Neural crest cell (in vitro differentiated cells): ENCODE measurements around the gene CBX3. TPM values are rescaled to one million over a fixed set of nuclear protein-coding genes. Genes with fewer than 3 reads are reported as not detected.
A peak's percentile ranks its signal among the peaks of the same experiment; 100 is the strongest.

Experiments
- DNase-seq: peaks from one replicate; pipeline ENCODE4 v3.0.0; 2021; ENCODE audit warnings: low read depth, mixed read lengths, low spot score
- H3K27ac Mint-ChIP-seq: one replicate; pipeline ENCODE4 v1.8.0; 2021; ENCODE audit warnings: mild to moderate bottlenecking, mixed read lengths; ENCODE audit not compliant: unreplicated experiment
- H3K27me3 Mint-ChIP-seq: 2 replicates; pipeline ENCODE4 v1.8.0; 2021; ENCODE audit warnings: low read depth, mild to moderate bottlenecking, mixed read lengths
- H3K36me3 Mint-ChIP-seq: 2 replicates; pipeline ENCODE4 v1.8.0; 2021; ENCODE audit warnings: low read depth, mild to moderate bottlenecking, mixed read lengths
- H3K4me1 Mint-ChIP-seq: 2 replicates; pipeline ENCODE4 v1.8.0; 2021; ENCODE audit warnings: mixed read lengths
- H3K4me3 Mint-ChIP-seq: one replicate; pipeline ENCODE4 v1.8.0; 2021; ENCODE audit warnings: mild to moderate bottlenecking, mixed read lengths
- H3K9me3 Mint-ChIP-seq: 2 replicates; pipeline ENCODE4 v1.8.0; 2021; ENCODE audit warnings: mixed read lengths
- total RNA-seq: library from RNA; stranded (reverse); gene quantifications from 2 replicates; pipeline ENCODE4 v1.2.1, GENCODE V29; 2021
- TF ChIP-seq, protein P1 (sequence below): fragments of 200-600 bp; sonication (generic); conservative IDR thresholded peaks from 2 replicates; pipeline ENCODE4 v1.5.0; 2021; ENCODE audit warnings: antibody characterized with exemption, mild to moderate bottlenecking

The CBX3 gene
- total RNA-seq, 1 donor from 2014 or later = 293 TPM

DNA sequence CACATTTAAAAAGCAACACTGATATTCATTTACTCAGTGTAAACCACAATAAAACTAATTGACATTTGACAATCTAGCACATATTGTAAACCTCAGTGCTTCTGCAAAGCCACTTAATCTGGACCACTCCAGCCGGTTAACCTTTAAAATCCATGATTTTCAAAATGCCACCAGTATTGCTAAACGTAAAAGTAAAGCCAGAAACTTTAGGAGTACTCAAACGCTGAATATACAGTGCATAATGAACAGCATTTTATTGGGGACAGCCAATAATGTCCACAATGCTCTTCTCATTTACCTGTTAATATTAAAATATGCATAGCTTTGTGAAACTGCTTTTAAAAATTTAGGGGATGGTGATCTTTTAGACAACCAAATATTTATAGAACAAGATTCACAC lies 11.8 kb upstream of the CBX3 start:
- Mint-ChIP-seq H3K27me3 (peaks cover 56% of the 10 kb centered on the region), H3K27ac (no peak overlapping the region), H3K36me3 (peaks cover 77% of the 10 kb centered on the region), H3K9me3 (peaks cover 2% of the 10 kb centered on the region), H3K4me3 (peak overlapping the region; percentile 36), H3K4me1 (peaks cover 77% of the 10 kb centered on the region)
- TF ChIP-seq, protein P1, sequence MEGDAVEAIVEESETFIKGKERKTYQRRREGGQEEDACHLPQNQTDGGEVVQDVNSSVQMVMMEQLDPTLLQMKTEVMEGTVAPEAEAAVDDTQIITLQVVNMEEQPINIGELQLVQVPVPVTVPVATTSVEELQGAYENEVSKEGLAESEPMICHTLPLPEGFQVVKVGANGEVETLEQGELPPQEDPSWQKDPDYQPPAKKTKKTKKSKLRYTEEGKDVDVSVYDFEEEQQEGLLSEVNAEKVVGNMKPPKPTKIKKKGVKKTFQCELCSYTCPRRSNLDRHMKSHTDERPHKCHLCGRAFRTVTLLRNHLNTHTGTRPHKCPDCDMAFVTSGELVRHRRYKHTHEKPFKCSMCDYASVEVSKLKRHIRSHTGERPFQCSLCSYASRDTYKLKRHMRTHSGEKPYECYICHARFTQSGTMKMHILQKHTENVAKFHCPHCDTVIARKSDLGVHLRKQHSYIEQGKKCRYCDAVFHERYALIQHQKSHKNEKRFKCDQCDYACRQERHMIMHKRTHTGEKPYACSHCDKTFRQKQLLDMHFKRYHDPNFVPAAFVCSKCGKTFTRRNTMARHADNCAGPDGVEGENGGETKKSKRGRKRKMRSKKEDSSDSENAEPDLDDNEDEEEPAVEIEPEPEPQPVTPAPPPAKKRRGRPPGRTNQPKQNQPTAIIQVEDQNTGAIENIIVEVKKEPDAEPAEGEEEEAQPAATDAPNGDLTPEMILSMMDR = no peak
- DNase-seq = no peak

DNA sequence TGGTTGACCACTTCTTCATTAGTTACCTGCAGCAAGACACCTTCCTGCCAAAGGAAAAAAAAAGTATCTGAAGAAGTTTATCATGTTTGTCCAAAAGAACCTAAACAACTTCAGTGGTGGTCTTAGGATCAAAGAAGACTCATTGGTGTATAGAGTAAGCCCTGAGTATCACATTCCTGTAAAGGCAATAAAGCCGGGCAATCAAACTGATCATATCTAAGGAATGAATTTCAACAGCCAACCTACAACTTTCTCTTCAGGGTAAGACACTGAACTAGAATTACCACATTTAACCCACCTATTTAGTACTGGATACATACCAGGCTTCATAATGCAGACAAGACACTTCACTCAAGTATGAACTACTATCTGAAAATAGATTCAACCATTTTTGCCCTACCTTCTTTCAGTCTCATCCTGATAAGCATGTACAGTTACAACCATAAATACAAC lies 11.1 kb upstream of the CBX3 start:
- H3K36me3 Mint-ChIP-seq = peaks cover 75% of the 10 kb centered on the region
- peaks cover 58% of the 10 kb centered on the region for H3K27me3 Mint-ChIP-seq
- H3K4me3 Mint-ChIP-seq = peak overlapping the region; percentile 47
- peaks cover 75% of the 10 kb centered on the region for H3K4me1 Mint-ChIP-seq
- H3K9me3 Mint-ChIP-seq = peaks cover 2% of the 10 kb centered on the region
- no peak for DNase-seq
- TF ChIP-seq, protein P1 = no peak
- H3K27ac Mint-ChIP-seq = no peak overlapping the region

DNA sequence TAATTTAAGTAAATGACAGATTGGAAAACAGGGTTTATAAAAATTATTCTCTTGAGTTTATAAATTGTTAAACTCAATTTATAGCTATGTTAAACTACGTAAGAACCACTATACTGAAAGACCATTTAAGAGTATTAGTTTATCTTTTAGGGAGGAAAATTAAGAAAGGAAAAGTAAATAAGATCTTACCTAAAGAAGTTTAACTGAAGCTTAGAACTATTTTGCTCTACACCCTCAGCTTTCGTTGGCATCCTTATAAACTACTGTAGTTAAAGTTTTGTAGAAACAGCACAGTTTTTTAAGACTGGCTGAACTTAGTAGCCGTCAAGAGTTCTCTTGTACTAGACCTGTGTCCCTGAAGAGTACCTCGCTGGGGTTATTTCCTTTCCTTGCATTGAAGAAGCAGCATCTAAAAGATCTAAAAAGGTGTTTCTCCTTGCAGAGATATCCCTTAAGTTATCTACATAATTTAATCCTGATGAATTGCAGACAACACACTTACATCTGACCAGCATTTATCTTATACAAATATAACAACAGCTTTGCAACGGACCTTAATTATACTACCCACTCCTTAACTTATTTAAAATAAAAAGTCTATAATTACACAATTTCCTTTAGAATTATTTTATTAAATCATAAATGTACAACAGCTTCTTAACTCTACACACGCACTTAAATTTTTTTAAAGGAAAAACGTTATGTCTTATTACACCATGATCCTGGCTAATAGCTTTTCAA lies 10.1 kb upstream of the CBX3 start:
- peaks cover 79% of the 10 kb centered on the region for H3K4me1 Mint-ChIP-seq
- TF ChIP-seq, protein P1 = no peak
- H3K27ac Mint-ChIP-seq = no peak overlapping the region
- peak overlapping the region; percentile 100 for H3K4me3 Mint-ChIP-seq
- H3K9me3 Mint-ChIP-seq = peaks cover under 1% of the 10 kb centered on the region
- DNase-seq = no peak
- peaks cover 79% of the 10 kb centered on the region for H3K36me3 Mint-ChIP-seq
- H3K27me3 Mint-ChIP-seq = peaks cover 61% of the 10 kb centered on the region

DNA sequence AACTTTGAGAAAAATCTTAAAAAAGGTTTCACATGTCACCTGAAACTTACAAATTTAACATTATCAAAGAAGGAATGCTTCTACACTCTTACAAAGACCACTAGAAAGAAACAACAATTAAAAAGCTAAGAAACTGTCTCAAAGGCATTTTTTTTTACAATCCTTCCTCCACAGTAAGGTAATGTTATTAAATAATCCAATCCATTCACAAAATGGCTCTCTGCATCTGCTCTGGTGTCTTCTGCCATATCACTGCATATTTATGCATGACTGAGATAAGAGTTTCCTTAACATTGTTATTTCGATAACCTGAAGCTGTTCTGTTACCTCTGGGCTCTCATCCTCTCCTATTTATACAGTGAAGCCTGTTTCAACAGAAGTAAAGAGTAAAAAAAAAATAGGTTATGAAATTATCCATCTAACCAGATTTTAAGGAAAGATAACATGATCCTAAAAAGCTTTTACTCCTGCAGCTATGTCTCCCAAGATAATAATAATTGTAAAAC lies 9.5 kb upstream of the CBX3 start:
- Mint-ChIP-seq H3K4me3 (peak overlapping the region; percentile 100), H3K4me1 (peaks cover 81% of the 10 kb centered on the region)

DNA sequence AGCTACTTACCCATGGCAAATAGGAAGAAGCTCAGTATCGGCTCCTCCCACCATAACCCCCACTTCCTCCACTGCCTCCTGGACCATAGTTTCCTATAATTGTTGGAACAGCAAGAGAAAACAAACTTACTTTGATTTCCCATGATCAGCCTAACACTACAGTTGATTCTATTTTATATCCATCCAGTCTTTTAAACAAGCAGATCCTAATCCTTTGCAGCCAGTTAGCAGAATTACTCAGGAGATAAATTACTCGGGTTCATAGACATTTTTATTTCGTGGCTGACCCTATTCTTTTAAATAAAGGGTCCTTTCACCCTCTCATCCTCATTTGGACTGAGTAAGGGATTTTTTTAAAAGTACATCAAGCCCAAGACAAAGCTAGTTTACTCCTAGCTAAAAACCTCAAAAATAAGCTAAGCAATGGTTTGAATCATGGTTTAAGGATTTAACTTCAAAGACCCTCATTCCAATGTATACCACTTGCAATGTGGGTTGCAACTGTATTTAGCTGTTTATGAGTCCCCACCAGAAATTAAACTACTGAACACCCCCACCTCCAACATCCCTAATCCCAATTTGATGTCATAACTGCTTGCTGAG lies 9.0 kb upstream of the CBX3 start:
- Mint-ChIP-seq H3K9me3 (no peaks in the 10 kb centered on the region), H3K36me3 (peaks cover 81% of the 10 kb centered on the region), H3K4me3 (peak overlapping the region; percentile 100), H3K27ac (no peak overlapping the region), H3K4me1 (peaks cover 82% of the 10 kb centered on the region), H3K27me3 (peaks cover 62% of the 10 kb centered on the region)
- DNase-seq = no peak
- TF ChIP-seq, protein P1 = no peak

More for the DNA sequence above, 9.5 kb upstream of the CBX3 start:
- Mint-ChIP-seq H3K27ac (no peak overlapping the region), H3K27me3 (peaks cover 63% of the 10 kb centered on the region), H3K36me3 (peaks cover 83% of the 10 kb centered on the region), H3K9me3 (no peaks in the 10 kb centered on the region)
- no peak for DNase-seq
- TF ChIP-seq, protein P1 = no peak
